ENCODE measurements around the gene APOC4. TPM values are rescaled to one million over a fixed set of nuclear protein-coding genes. Genes with fewer than 3 reads are reported as not detected.

APOC4 gene
- polyA plus RNA-seq, 1 of the 3 experiments (the other 2 are of a cell fraction): not detected

GRCh38 chr19:44993926-44994537 is 52.0 kb downstream of the APOC4 start:
- TF ChIP-seq SIN3A (IDR thresholded peaks at IDR 0.05; ENCODE audit: borderline replicate concordance, low read depth, low read length) (no peak), RCOR1 (IDR thresholded peaks at IDR 0.05; ENCODE audit: low read length) (no peak), GATA2 (CRISPR knock-in tag; IDR thresholded peaks at IDR 0.05) (no peak), MEF2A (IDR thresholded peaks at IDR 0.05; ENCODE audit: borderline replicate concordance, low read depth) (no peak), REST (IDR thresholded peaks at IDR 0.05; ENCODE audit: low read depth, low read length) (no peak), JUND (IDR thresholded peaks at IDR 0.05) (no peak), RXRA (IDR thresholded peaks at IDR 0.05; ENCODE audit: borderline replicate concordance, low read depth) (no peak), SMC3 (IDR thresholded peaks at IDR 0.05; ENCODE audit: low read depth, low read length) (no peak), CTCF (IDR thresholded peaks at IDR 0.05) (no peak), USF1 (IDR thresholded peaks at IDR 0.05; ENCODE audit: borderline replicate concordance, low read depth) (no peak), CHD2 (IDR thresholded peaks at IDR 0.05; ENCODE audit: low read length, partially characterized antibody) (no peak)
- no peak overlapping the region for H3K4me3 ChIP-seq (ENCODE audit: low read depth in 2 of 2, low read length in 1 of 2)
- peaks cover 0 to 20% of the 10 kb centered on the region in 2 experiments for H3K36me3 ChIP-seq (replicated peaks in 1 of 2; ENCODE audit: control insufficient read depth in 1 of 2, insufficient read depth in 2 of 2, low read length in 1 of 2)
- no peak overlapping the region for H3K9ac ChIP-seq
- WGBS (ENCODE audit: low lambda C conversion rate): 93% methylated on average over 6 of the region's 12 CpGs
- DNase-seq: no peak
- peaks cover 5% of the 10 kb centered on the region for H3F3A ChIP-seq (replicated peaks; ENCODE audit: insufficient read depth)
- H3K9me2 ChIP-seq: no peaks in the 10 kb centered on the region
- no peak overlapping the region for H3K4me2 ChIP-seq
- H3K4me1 ChIP-seq (ENCODE audit: control insufficient read depth in 1 of 2, insufficient read depth in 2 of 2, low read depth in 1 of 2, low read length in 1 of 2): no peaks in the 10 kb centered on the region
- ChIA-PET POLR2A (no interaction called here), CTCF (interaction anchor here (1.8 kb wide), 1 partner anchor 65 kb away, joined by 7 read pairs; no protein-coding TSS in a partner anchor)
- H3K27ac ChIP-seq (ENCODE audit: low read depth in 2 of 2, low read length in 1 of 2): no peak overlapping the region
- no peaks in the 10 kb centered on the region for H4K20me1 ChIP-seq (ENCODE audit: insufficient read depth)
- H3K9me3 ChIP-seq: no peaks in the 10 kb centered on the region
- H3K79me2 ChIP-seq (ENCODE audit: insufficient read depth): no peaks in the 10 kb centered on the region
- H2AFZ ChIP-seq (ENCODE audit: low read depth): no peak overlapping the region
- no peaks in the 10 kb centered on the region for H3K27me3 ChIP-seq (ENCODE audit: insufficient read depth)

Other genes with a start within 250 kb of the APOC4 start
- gene CEACAM16, start 243.1 kb upstream of the APOC4 start, polyA plus RNA-seq (2012; rRNA removed): not detected in 2 replicates
- 7.5 and 19.2 TPM in 2 replicates for gene BCL3, start 193.5 kb upstream of the APOC4 start, polyA plus RNA-seq (2012; rRNA removed)
- not detected in 2 replicates for gene CBLC, start 164.3 kb upstream of the APOC4 start, polyA plus RNA-seq (2012; rRNA removed)
- 9.7 and 34.0 TPM in 2 replicates for gene BCAM, start 133.1 kb upstream of the APOC4 start, polyA plus RNA-seq (2012; rRNA removed)
- gene NECTIN2, start 95.9 kb upstream of the APOC4 start, polyA plus RNA-seq (2012; rRNA removed): 96.6 and 121 TPM in 2 replicates
- 66.9 and 78.9 TPM in 2 replicates for gene TOMM40, start 51.0 kb upstream of the APOC4 start, polyA plus RNA-seq (2012; rRNA removed)
- gene APOE, start 36.4 kb upstream of the APOC4 start, polyA plus RNA-seq (2012; rRNA removed): 56.0 and 65.7 TPM in 2 replicates
- 0.73 and 2.7 TPM in 2 replicates for gene APOC1, start 27.6 kb upstream of the APOC4 start, polyA plus RNA-seq (2012; rRNA removed)
- not detected in 2 replicates for gene APOC2, start 3.8 kb downstream of the APOC4 start, polyA plus RNA-seq (2012; rRNA removed)
- gene CLPTM1, start 13.1 kb downstream of the APOC4 start, polyA plus RNA-seq (2012; rRNA removed): 58.4 and 86.5 TPM in 2 replicates
- gene RELB, start 59.2 kb downstream of the APOC4 start, polyA plus RNA-seq (2012; rRNA removed): 9.5 and 12.6 TPM in 2 replicates
- gene CLASRP, start 96.8 kb downstream of the APOC4 start, polyA plus RNA-seq (2012; rRNA removed): 53.8 and 54.8 TPM in 2 replicates
- gene ZNF296, start 134.2 kb downstream of the APOC4 start, polyA plus RNA-seq (2012; rRNA removed): 0.16 and 0.21 TPM in 2 replicates
- 24.2 and 28.7 TPM in 2 replicates for gene GEMIN7, start 137.0 kb downstream of the APOC4 start, polyA plus RNA-seq (2012; rRNA removed)
- gene PPP1R37, start 150.9 kb downstream of the APOC4 start, polyA plus RNA-seq (2012; rRNA removed): 19.3 and 24.4 TPM in 2 replicates
- 0.06 and 0.12 TPM in 2 replicates for gene NKPD1, start 218.7 kb downstream of the APOC4 start, polyA plus RNA-seq (2012; rRNA removed)
- gene TRAPPC6A, start 236.0 kb downstream of the APOC4 start, polyA plus RNA-seq (2012; rRNA removed): 53.0 and 59.0 TPM in 2 replicates
- 3.0 and 3.7 TPM in 2 replicates for gene BLOC1S3, start 236.5 kb downstream of the APOC4 start, polyA plus RNA-seq (2012; rRNA removed)

Data from SK-N-SH (cell line).